GM12891 (cell line): ENCODE measurements around the gene CYP26A1.

Source experiments
- POLR2A ChIP-seq: IDR thresholded peaks from 2 replicates; pipeline ENCODE4 v1.6.1; 2011; ENCODE audit warnings: low read depth, low read length, control low read depth
- POLR2AphosphoS5 ChIP-seq: IDR thresholded peaks from 2 replicates; pipeline ENCODE4 v1.6.1; 2011; ENCODE audit warnings: low read depth, low read length, control low read depth
- POU2F2 ChIP-seq: IDR thresholded peaks from 2 replicates; pipeline ENCODE4 v1.6.1; 2011; ENCODE audit warnings: low read depth, mild to moderate bottlenecking, control low read depth, low read length, moderate library complexity

DNA sequence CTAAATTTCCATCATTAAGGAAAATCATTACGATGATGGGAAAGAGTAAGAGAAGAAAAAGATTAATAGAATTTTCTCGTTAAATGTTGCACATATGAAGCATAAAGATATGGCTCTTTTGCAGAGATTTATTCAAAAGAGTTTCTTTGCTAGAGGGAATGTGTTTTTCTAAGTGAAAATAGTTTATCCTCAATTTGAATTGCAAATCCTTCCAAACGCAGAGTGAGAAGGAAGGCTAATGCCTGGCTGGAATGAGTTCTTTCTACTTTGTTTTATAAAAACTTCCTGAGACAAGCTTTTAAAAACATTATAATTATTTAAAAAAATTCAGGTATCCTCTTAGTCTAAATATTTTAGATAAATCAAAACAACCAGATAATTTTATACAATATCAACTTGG, 14.2 kb downstream of the CYP26A1 start:
- TF ChIP-seq POLR2A: no peak
- TF ChIP-seq POU2F2: no peak
- no peak for TF ChIP-seq POLR2AphosphoS5
